Osteoblast (primary cell): ENCODE results near the gene NFIA. TPM values are rescaled to one million over a fixed set of nuclear protein-coding genes. Genes with fewer than 3 reads are reported as not detected.
A peak's percentile ranks its signal among the peaks of the same experiment; 100 is the strongest.

Experiments used
- DNase-seq: peaks from one replicate; pipeline ENCODE4 v3.0.0; 2011; ENCODE audit warnings: low spot score, mixed read lengths; ENCODE audit not compliant: insufficient read length; ENCODE audit errors: missing footprints
- H2AFZ ChIP-seq: 2 replicates; pipeline ENCODE4 v1.6.0; 2011; ENCODE audit warnings: mild to moderate bottlenecking, low read length
- H3K27ac ChIP-seq: 2 replicates; pipeline ENCODE4 v1.5.1; 2011; ENCODE audit warnings: mild to moderate bottlenecking, low read depth, low read length, moderate library complexity
- H3K27me3 ChIP-seq: 2 replicates; pipeline ENCODE4 v1.6.0; 2012; ENCODE audit warnings: mild to moderate bottlenecking, control low read depth, inconsistent platforms, low read length, moderate library complexity; ENCODE audit not compliant: insufficient read depth
- H3K36me3 ChIP-seq: 2 replicates; pipeline ENCODE4 v1.5.1; 2011; ENCODE audit warnings: mild to moderate bottlenecking, low read length, control low read depth, moderate library complexity; ENCODE audit not compliant: insufficient read depth
- H3K4me1 ChIP-seq: 2 replicates; pipeline ENCODE4 v1.5.1; 2011; ENCODE audit warnings: mild to moderate bottlenecking, low read length, control low read depth, moderate library complexity; ENCODE audit not compliant: insufficient read depth
- H3K4me2 ChIP-seq: 2 replicates; pipeline ENCODE4 v1.6.0; 2011; ENCODE audit warnings: mild to moderate bottlenecking, low read length; ENCODE audit not compliant: insufficient read depth
- H3K4me3 ChIP-seq: fragments of 200-600 bp; sonication (generic); 3 replicates; pipeline ENCODE4 v1.5.1; 2012; ENCODE audit warnings: mild to moderate bottlenecking, low read length, inconsistent platforms; ENCODE audit not compliant: insufficient read depth
- H3K79me2 ChIP-seq: 2 replicates; pipeline ENCODE4 v1.6.0; 2012; ENCODE audit warnings: mild to moderate bottlenecking, low read length, control low read depth, inconsistent platforms; ENCODE audit not compliant: insufficient read depth
- H3K9me3 ChIP-seq: 2 replicates; pipeline ENCODE4 v1.5.1; 2011; ENCODE audit warnings: low read depth, low read length, control low read depth
- H4K20me1 ChIP-seq: 2 replicates; pipeline ENCODE4 v1.6.0; 2012; ENCODE audit warnings: mild to moderate bottlenecking, low read length, control low read depth; ENCODE audit not compliant: insufficient read depth
- CTCF ChIP-seq: IDR thresholded peaks from 2 replicates; pipeline ENCODE4 v1.5.1; 2011; ENCODE audit warnings: mild to moderate bottlenecking, low read depth, low read length, moderate library complexity; ENCODE audit errors: extremely low read depth
- total RNA-seq: library from RNA; depleted of rRNA; stranded (reverse); fragments of >200 nt; gene quantifications from 2 replicates; pipeline ENCODE4 v1.2.3, GENCODE V29; 2012

The NFIA gene
- total RNA-seq, 1 donor = 7.2 TPM

GRCh38 chr1:61183471-61184039 is 101.2 kb downstream of the NFIA start:
- no peaks in the 10 kb centered on the region for H4K20me1 ChIP-seq
- DNase-seq = peak; percentile 3
- peak overlapping the region; percentile 71 for H3K27ac ChIP-seq
- H3K27me3 ChIP-seq = no peaks in the 10 kb centered on the region
- H3K4me3 ChIP-seq = peak overlapping the region; percentile 66
- no peak for TF ChIP-seq CTCF
- H3K79me2 ChIP-seq = no peaks in the 10 kb centered on the region
- H3K36me3 ChIP-seq = no peaks in the 10 kb centered on the region
- H3K9me3 ChIP-seq = no peaks in the 10 kb centered on the region
- H3K4me1 ChIP-seq = peaks cover 28% of the 10 kb centered on the region
- peak overlapping the region; percentile 96 for H2AFZ ChIP-seq
- peak overlapping the region; percentile 84 for H3K4me2 ChIP-seq

- H3K36me3 ChIP-seq = no peaks in the 10 kb centered on the region
- peaks cover 28% of the 10 kb centered on the region for H3K4me1 ChIP-seq
- TF ChIP-seq CTCF = no peak
- H4K20me1 ChIP-seq = no peaks in the 10 kb centered on the region
- H2AFZ ChIP-seq = peak overlapping the region; percentile 96
- no peaks in the 10 kb centered on the region for H3K27me3 ChIP-seq
- H3K4me3 ChIP-seq = peak overlapping the region; percentile 66
- no peaks in the 10 kb centered on the region for H3K9me3 ChIP-seq
- DNase-seq = peak; percentile 72
- no peaks in the 10 kb centered on the region for H3K79me2 ChIP-seq
- H3K4me2 ChIP-seq = peak overlapping the region; percentile 84
- peak overlapping the region; percentile 71 for H3K27ac ChIP-seq
Measured at GRCh38 chr1:61184040-61184713, 101.8 kb downstream of the NFIA start.

GRCh38 chr1:61184714-61185106 is 102.3 kb downstream of the NFIA start:
- no peaks in the 10 kb centered on the region for H3K36me3 ChIP-seq
- peak overlapping the region; percentile 66 for H3K4me3 ChIP-seq
- no peak for TF ChIP-seq CTCF
- H3K27me3 ChIP-seq = no peaks in the 10 kb centered on the region
- DNase-seq = no peak
- no peaks in the 10 kb centered on the region for H3K9me3 ChIP-seq
- peak overlapping the region; percentile 96 for H2AFZ ChIP-seq
- H4K20me1 ChIP-seq = no peaks in the 10 kb centered on the region
- peak overlapping the region; percentile 71 for H3K27ac ChIP-seq
- H3K4me2 ChIP-seq = peak overlapping the region; percentile 84
- H3K4me1 ChIP-seq = peaks cover 28% of the 10 kb centered on the region
- no peaks in the 10 kb centered on the region for H3K79me2 ChIP-seq

GRCh38 chr1:61186753-61187152 is 104.4 kb downstream of the NFIA start:
- no peak overlapping the region for H3K4me2 ChIP-seq
- no peaks in the 10 kb centered on the region for H3K27me3 ChIP-seq
- H3K4me1 ChIP-seq = peaks cover 24% of the 10 kb centered on the region
- H4K20me1 ChIP-seq = no peaks in the 10 kb centered on the region
- no peak overlapping the region for H2AFZ ChIP-seq
- no peak for TF ChIP-seq CTCF
- no peak overlapping the region for H3K27ac ChIP-seq
- no peaks in the 10 kb centered on the region for H3K36me3 ChIP-seq
- H3K79me2 ChIP-seq = no peaks in the 10 kb centered on the region
- DNase-seq = peak; percentile 42
- no peaks in the 10 kb centered on the region for H3K9me3 ChIP-seq
- H3K4me3 ChIP-seq = no peak overlapping the region
